K562 treated with DMSO at 1 percent for 12 hours (cell line): ENCODE data around the gene LRRC41. TPM values are rescaled to one million over a fixed set of nuclear protein-coding genes. Genes with fewer than 3 reads are reported as not detected.

ENCODE experiments used
- total RNA-seq: library from RNA; unstranded; fragments of 300-600 nt; gene quantifications from 2 replicates; pipeline ENCODE4 v1.2.3, GENCODE V29; 2022; ENCODE audit not compliant: insufficient read depth

LRRC41 gene
- 44.7 and 72.1 TPM in 2 replicates for total RNA-seq

GRCh38 chr1:46303038-46303871, at the start of gene LRRC41, which contains the start of gene UQCRH:
TSS of gene LRRC41 (minus strand) at chr1:46303616. CDS start at chr1:46303322, 294 bp downstream.
TSS of gene UQCRH (plus strand) at chr1:46303698. CDS start at chr1:46303767, 69 bp downstream.

GRCh38 chr1:46340404-46341221, 37.2 kb upstream of the LRRC41 start, which contains the start of gene NSUN4:
TSS of gene NSUN4 (plus strand) at chr1:46340807. CDS start at chr1:46340827, 20 bp downstream.

GRCh38 chr1:46247436-46248121, 55.8 kb downstream of the LRRC41 start, which contains the start of gene RAD54L:
TSS of gene RAD54L (plus strand) at chr1:46247763. CDS start at chr1:46248406, 643 bp downstream.

Other genes starting within 250 kb of the LRRC41 start
- gene PIK3R3, start 171.0 kb downstream of the LRRC41 start, total RNA-seq, result 2.4 and 7.1 TPM in 2 replicates
- gene TSPAN1, start 128.5 kb downstream of the LRRC41 start, total RNA-seq, result not detected in 2 replicates
- gene P3R3URF, start 127.1 kb downstream of the LRRC41 start, total RNA-seq, result not detected in 2 replicates
- gene POMGNT1, start 105.2 kb downstream of the LRRC41 start, total RNA-seq, result 23.8 and 33.6 TPM in 2 replicates
- gene LURAP1, start 100.3 kb downstream of the LRRC41 start, total RNA-seq, result 0.47 and 1.3 TPM in 2 replicates
- gene RAD54L, start 55.9 kb downstream of the LRRC41 start, total RNA-seq, result 46.1 and 64.3 TPM in 2 replicates
- 1,336 and 1,668 TPM in 2 replicates for gene UQCRH, start 82 bp upstream of the LRRC41 start, total RNA-seq
- 27.2 and 52.3 TPM in 2 replicates for gene NSUN4, start 37.2 kb upstream of the LRRC41 start, total RNA-seq
- 1.6 and 1.9 TPM in 2 replicates for gene FAAH, start 90.7 kb upstream of the LRRC41 start, total RNA-seq
- gene DMBX1, start 186.2 kb upstream of the LRRC41 start, total RNA-seq, result 3.5 and 8.0 TPM in 2 replicates
- gene KNCN, start 248.0 kb upstream of the LRRC41 start, total RNA-seq, result not detected in 2 replicates